Astrocyte (in vitro differentiated cells and primary cell): ENCODE data around the gene LMOD1. TPM values are rescaled to one million over a fixed set of nuclear protein-coding genes. Genes with fewer than 3 reads are reported as not detected.

Source experiments
- DNase-seq: peaks from one replicate; pipeline ENCODE4 v3.0.0-alpha.2; 2010; ENCODE audit warnings: low read depth
- FAIRE-seq: peaks from 2 replicates; lab custom pipeline; 2011; peaks lifted over from hg19 to GRCh38; lab: Jason Lieb, UNC
- H2AFZ ChIP-seq: 2 replicates; pipeline ENCODE4 v1.6.0; 2012; ENCODE audit warnings: low read depth, low read length, inconsistent platforms
- H3K27ac ChIP-seq: 2 replicates; pipeline ENCODE4 v1.5.1; 2011; ENCODE audit warnings: low read depth, low read length, inconsistent platforms
- H3K27me3 ChIP-seq: 2 replicates; pipeline ENCODE4 v1.6.0; 2011; ENCODE audit warnings: low read length, inconsistent platforms; ENCODE audit not compliant: insufficient read depth
- H3K36me3 ChIP-seq: 2 replicates; pipeline ENCODE4 v1.5.1; 2011; ENCODE audit warnings: low read length, inconsistent platforms; ENCODE audit not compliant: insufficient read depth
- H3K4me1 ChIP-seq: 2 replicates; pipeline ENCODE4 v1.5.1; 2011; ENCODE audit warnings: low read length, inconsistent platforms; ENCODE audit not compliant: insufficient read depth
- H3K4me2 ChIP-seq: 2 replicates; pipeline ENCODE4 v1.6.0; 2012; ENCODE audit warnings: low read length, inconsistent platforms
- H3K4me3 ChIP-seq: 2 replicates; pipeline ENCODE4 v1.5.1; 2011; ENCODE audit warnings: low read depth, mild to moderate bottlenecking, low read length, inconsistent platforms; ENCODE audit not compliant: insufficient read depth
- H3K79me2 ChIP-seq: 2 replicates; pipeline ENCODE4 v1.6.0; 2012; ENCODE audit warnings: mild to moderate bottlenecking, low read length, inconsistent platforms; ENCODE audit not compliant: insufficient read depth
- H3K9ac ChIP-seq: 2 replicates; pipeline ENCODE4 v1.6.0; 2012; ENCODE audit warnings: mild to moderate bottlenecking, low read length, inconsistent platforms
- H3K9me3 ChIP-seq: 2 replicates; pipeline ENCODE4 v1.5.1; 2012; ENCODE audit warnings: low read depth, mild to moderate bottlenecking, low read length, inconsistent platforms; ENCODE audit not compliant: insufficient read depth
- H4K20me1 ChIP-seq: 2 replicates; pipeline ENCODE4 v1.6.0; 2012; ENCODE audit warnings: low read length, inconsistent platforms; ENCODE audit not compliant: insufficient read depth
- H3K27ac Mint-ChIP-seq: one replicate; pipeline ENCODE4 v1.8.0; 2021; ENCODE audit warnings: mild to moderate bottlenecking, mixed read lengths; ENCODE audit not compliant: unreplicated experiment
- H3K27me3 Mint-ChIP-seq: one replicate; pipeline ENCODE4 v1.8.0; 2021; ENCODE audit warnings: low read depth, mixed read lengths; ENCODE audit not compliant: unreplicated experiment
- H3K36me3 Mint-ChIP-seq: one replicate; pipeline ENCODE4 v1.8.0; 2021; ENCODE audit warnings: low read depth, mixed read lengths; ENCODE audit not compliant: unreplicated experiment
- H3K4me1 Mint-ChIP-seq: one replicate; pipeline ENCODE4 v1.8.0; 2021; ENCODE audit warnings: low read depth, mixed read lengths; ENCODE audit not compliant: unreplicated experiment
- H3K4me3 Mint-ChIP-seq: one replicate; pipeline ENCODE4 v1.8.0; 2021; ENCODE audit warnings: mild to moderate bottlenecking, moderate library complexity, mixed read lengths; ENCODE audit not compliant: unreplicated experiment
- H3K9me3 Mint-ChIP-seq: one replicate; pipeline ENCODE4 v1.8.0; 2021; ENCODE audit warnings: mild to moderate bottlenecking, mixed read lengths; ENCODE audit not compliant: unreplicated experiment
- EZH2 ChIP-seq: IDR thresholded peaks from 2 replicates; pipeline ENCODE4 v1.6.1; 2012; ENCODE audit warnings: mild to moderate bottlenecking, low read length, inconsistent platforms; ENCODE audit not compliant: insufficient read depth
- total RNA-seq: library from RNA; stranded (reverse); gene quantifications from 2 replicates; pipeline ENCODE4 v1.2.1, GENCODE V29; 2021
- TF ChIP-seq, protein P1 (sequence below): IDR thresholded peaks from 2 replicates; pipeline ENCODE4 v1.5.1; 2011; ENCODE audit warnings: low read depth, mild to moderate bottlenecking, inconsistent platforms, low read length, moderate library complexity; ENCODE audit not compliant: insufficient read depth

Gene LMOD1
- total RNA-seq, 1 donor from 2014 or later, result 13.2 TPM

- no peak overlapping the region for H3K4me3 Mint-ChIP-seq
- H3K4me1 Mint-ChIP-seq, result peaks cover 19% of the 10 kb centered on the region
- no peak overlapping the region for H3K27ac ChIP-seq
- H3K4me1 ChIP-seq, result peaks cover 15% of the 10 kb centered on the region
- H3K79me2 ChIP-seq, result peaks cover 8% of the 10 kb centered on the region
- H3K9me3 Mint-ChIP-seq, result no peaks in the 10 kb centered on the region
- H3K27me3 ChIP-seq, result no peaks in the 10 kb centered on the region
- no peak overlapping the region for H3K4me2 ChIP-seq
- peaks cover 11% of the 10 kb centered on the region for H3K36me3 Mint-ChIP-seq
- TF ChIP-seq, protein P1, sequence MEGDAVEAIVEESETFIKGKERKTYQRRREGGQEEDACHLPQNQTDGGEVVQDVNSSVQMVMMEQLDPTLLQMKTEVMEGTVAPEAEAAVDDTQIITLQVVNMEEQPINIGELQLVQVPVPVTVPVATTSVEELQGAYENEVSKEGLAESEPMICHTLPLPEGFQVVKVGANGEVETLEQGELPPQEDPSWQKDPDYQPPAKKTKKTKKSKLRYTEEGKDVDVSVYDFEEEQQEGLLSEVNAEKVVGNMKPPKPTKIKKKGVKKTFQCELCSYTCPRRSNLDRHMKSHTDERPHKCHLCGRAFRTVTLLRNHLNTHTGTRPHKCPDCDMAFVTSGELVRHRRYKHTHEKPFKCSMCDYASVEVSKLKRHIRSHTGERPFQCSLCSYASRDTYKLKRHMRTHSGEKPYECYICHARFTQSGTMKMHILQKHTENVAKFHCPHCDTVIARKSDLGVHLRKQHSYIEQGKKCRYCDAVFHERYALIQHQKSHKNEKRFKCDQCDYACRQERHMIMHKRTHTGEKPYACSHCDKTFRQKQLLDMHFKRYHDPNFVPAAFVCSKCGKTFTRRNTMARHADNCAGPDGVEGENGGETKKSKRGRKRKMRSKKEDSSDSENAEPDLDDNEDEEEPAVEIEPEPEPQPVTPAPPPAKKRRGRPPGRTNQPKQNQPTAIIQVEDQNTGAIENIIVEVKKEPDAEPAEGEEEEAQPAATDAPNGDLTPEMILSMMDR, result no peak
- TF ChIP-seq EZH2, result no peak
- H3K9ac ChIP-seq, result no peak overlapping the region
- no peak overlapping the region for H3K4me3 ChIP-seq
- H3K9me3 ChIP-seq, result no peaks in the 10 kb centered on the region
- H2AFZ ChIP-seq, result no peak overlapping the region
- peaks cover 3% of the 10 kb centered on the region for H3K36me3 ChIP-seq
- peaks cover 30% of the 10 kb centered on the region for H3K27me3 Mint-ChIP-seq
- peak overlapping the region; percentile 62 for H3K27ac Mint-ChIP-seq
- DNase-seq (no peak), FAIRE-seq (no peak)
- H4K20me1 ChIP-seq, result peaks cover 4% of the 10 kb centered on the region
Observed at GRCh38 chr1:201891451-201892045, 54.8 kb downstream of the LMOD1 start.

- no peak overlapping the region for H3K27ac Mint-ChIP-seq
- TF ChIP-seq, protein P1, result no peak
- TF ChIP-seq EZH2, result no peak
- H3K27me3 ChIP-seq, result no peaks in the 10 kb centered on the region
- peaks cover 15% of the 10 kb centered on the region for H3K4me1 ChIP-seq
- H3K36me3 ChIP-seq, result peaks cover 3% of the 10 kb centered on the region
- no peak overlapping the region for H2AFZ ChIP-seq
- H3K4me3 Mint-ChIP-seq, result no peak overlapping the region
- H3K36me3 Mint-ChIP-seq, result peaks cover 8% of the 10 kb centered on the region
- no peak overlapping the region for H3K9ac ChIP-seq
- no peak for DNase-seq
- no peaks in the 10 kb centered on the region for H3K9me3 ChIP-seq
- no peak overlapping the region for H3K4me2 ChIP-seq
- peaks cover 8% of the 10 kb centered on the region for H3K79me2 ChIP-seq
- H3K4me1 Mint-ChIP-seq, result peaks cover 15% of the 10 kb centered on the region
- no peak overlapping the region for H3K27ac ChIP-seq
- H3K27me3 Mint-ChIP-seq, result peaks cover 30% of the 10 kb centered on the region
- no peaks in the 10 kb centered on the region for H3K9me3 Mint-ChIP-seq
- peaks cover 4% of the 10 kb centered on the region for H4K20me1 ChIP-seq
- H3K4me3 ChIP-seq, result no peak overlapping the region
- no peak for FAIRE-seq
Observed at GRCh38 chr1:201890806-201891450, 55.4 kb downstream of the LMOD1 start.

DNA sequence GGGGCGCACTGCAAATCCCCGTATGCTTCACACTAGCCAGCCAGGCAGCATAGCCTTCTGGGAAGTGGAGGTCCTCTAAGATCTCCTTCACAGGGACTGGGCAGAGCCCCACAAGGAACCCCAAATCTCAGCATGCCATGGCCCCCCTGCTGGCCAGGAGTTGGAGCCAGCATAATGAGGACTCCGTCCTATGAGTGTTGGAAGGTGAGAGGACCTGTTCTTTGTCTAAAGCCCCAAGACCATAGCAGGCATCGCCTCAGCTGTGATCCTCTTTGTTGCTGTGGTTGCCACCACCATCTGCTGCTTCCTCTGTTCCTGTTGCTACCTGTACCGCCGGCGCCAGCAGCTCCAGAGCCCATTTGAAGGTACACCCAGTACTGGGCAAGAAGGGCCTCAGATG lies 56.1 kb downstream of the LMOD1 start:
- Mint-ChIP-seq H3K9me3 (no peaks in the 10 kb centered on the region), H3K36me3 (peaks cover 7% of the 10 kb centered on the region), H3K27me3 (peaks cover 31% of the 10 kb centered on the region), H3K27ac (no peak overlapping the region), H3K4me3 (peak overlapping the region; percentile 57), H3K4me1 (peaks cover 21% of the 10 kb centered on the region)
- Histone ChIP-seq H3K4me1 (peaks cover 16% of the 10 kb centered on the region), H3K79me2 (peaks cover 8% of the 10 kb centered on the region), H3K9ac (no peak overlapping the region), H3K36me3 (peaks cover 3% of the 10 kb centered on the region), H3K27me3 (no peaks in the 10 kb centered on the region), H4K20me1 (peaks cover 4% of the 10 kb centered on the region), H3K4me3 (no peak overlapping the region), H3K9me3 (no peaks in the 10 kb centered on the region), H3K27ac (no peak overlapping the region), H2AFZ (no peak overlapping the region), H3K4me2 (no peak overlapping the region)
- no peak for TF ChIP-seq EZH2
- TF ChIP-seq, protein P1, result no peak
- FAIRE-seq (no peak), DNase-seq (no peak)
